H1 (cell line): Measurements from ENCODE around the gene FBH1. TPM values are rescaled to one million over a fixed set of nuclear protein-coding genes. Genes with fewer than 3 reads are reported as not detected.
A peak's percentile ranks its signal among the peaks of the same experiment; 100 is the strongest.

Experiments used
- CTCF ChIA-PET: fragments of 300-600 bp; sonication (Branson Sonifier 250); formaldehyde crosslinking; loops from one replicate; lab custom pipeline; 2021; ENCODE audit not compliant: partially characterized antibody; lab: Charles Lee
- POLR2A ChIA-PET: fragments of 300-600 bp; sonication (Branson Sonifier 250); formaldehyde crosslinking; loops from one replicate; lab custom pipeline; 2021; ENCODE audit warnings: inconsistent platforms; ENCODE audit not compliant: partially characterized antibody; lab: Charles Lee
- DNase-seq, 2 experiments: peaks; one replicate each; pipeline versions ENCODE4 v3.0.0 to v3.0.0-alpha.2; 2010 to 2022; ENCODE audit warnings: low spot score in 2 of 2, low read depth in 1 of 2, mixed read lengths in 1 of 2
- FAIRE-seq: peaks from 2 replicates; lab custom pipeline; 2011; peaks lifted over from hg19 to GRCh38; lab: Jason Lieb, UNC
- H2AFZ ChIP-seq: 2 replicates; pipeline ENCODE4 v1.8.1; 2012; ENCODE audit warnings: low read length, inconsistent platforms
- H2AK5ac ChIP-seq: 2 replicates; pipeline ENCODE4 v1.6.1; 2013; ENCODE audit warnings: low read depth, low read length
- H2BK120ac ChIP-seq: replicated peaks from 2 replicates; pipeline ENCODE3; 2013; ENCODE audit warnings: low read depth, low read length, inconsistent platforms
- H2BK12ac ChIP-seq: 2 replicates; pipeline ENCODE4 v1.6.1; 2013; ENCODE audit warnings: low read depth, low read length
- H2BK15ac ChIP-seq: 2 replicates; pipeline ENCODE4 v1.6.1; 2013; ENCODE audit warnings: low read length
- H2BK20ac ChIP-seq: 2 replicates; pipeline ENCODE4 v1.6.1; 2013; ENCODE audit warnings: low read length
- H2BK5ac ChIP-seq: 2 replicates; pipeline ENCODE4 v1.6.1; 2013; ENCODE audit warnings: low read depth, low read length
- H3K14ac ChIP-seq: 2 replicates; pipeline ENCODE4 v1.6.1; 2013; ENCODE audit warnings: inconsistent platforms; ENCODE audit not compliant: insufficient read length
- H3K18ac ChIP-seq: 2 replicates; pipeline ENCODE4 v1.6.1; 2013; ENCODE audit warnings: low read length; ENCODE audit errors: extremely low read depth
- H3K23ac ChIP-seq: 2 replicates; pipeline ENCODE4 v1.6.1; 2013; ENCODE audit warnings: inconsistent platforms; ENCODE audit not compliant: insufficient read length
- H3K23me2 ChIP-seq: 2 replicates; pipeline ENCODE4 v1.6.1; 2013; ENCODE audit warnings: low read depth, low read length
- H3K27ac ChIP-seq: 2 replicates; pipeline ENCODE4 v1.6.1; 2011; ENCODE audit warnings: low read depth, low read length, inconsistent platforms
- H3K27me3 ChIP-seq, 4 experiments: replicated peaks in 1 of 4; 1 replicate in 1 of 4; 2 replicates in 3 of 4; pipeline versions ENCODE4 v1.6.1 to v1.8.1; 2011 to 2013; ENCODE audit warnings: low read length in 3 of 4, mild to moderate bottlenecking in 3 of 4, inconsistent platforms in 2 of 4, mixed read lengths in 2 of 4, moderate library complexity in 1 of 4; ENCODE audit not compliant: control insufficient read depth in 3 of 4, insufficient read depth in 3 of 4; ENCODE audit errors: extremely low read depth in 1 of 4
- H3K36me3 ChIP-seq, 4 experiments: 2 replicates each; pipeline versions ENCODE4 v1.6.1 to v1.8.1; 2011 to 2013; ENCODE audit warnings: mild to moderate bottlenecking in 4 of 4, low read length in 3 of 4, moderate library complexity in 2 of 4, control low read depth in 1 of 4, inconsistent platforms in 1 of 4; ENCODE audit not compliant: insufficient read depth in 4 of 4, control insufficient read depth in 2 of 4
- H3K4ac ChIP-seq: replicated peaks from 2 replicates; pipeline ENCODE3; 2013; ENCODE audit warnings: low read length, low read depth, mixed read lengths, inconsistent platforms; ENCODE audit not compliant: insufficient read length
- H3K4me1 ChIP-seq, 4 experiments: replicated peaks in 1 of 4; 1 replicate in 1 of 4; 2 replicates in 3 of 4; pipeline versions ENCODE4 v1.6.1 to v1.8.1; 2011 to 2013; ENCODE audit warnings: low read length in 3 of 4, inconsistent platforms in 2 of 4, mixed read lengths in 1 of 4; ENCODE audit not compliant: insufficient read depth in 4 of 4, control insufficient read depth in 3 of 4
- H3K4me2 ChIP-seq, 2 experiments: 2 replicates each; pipeline versions ENCODE4 v1.6.1 to v1.8.1; 2011 to 2013; ENCODE audit warnings: low read depth in 2 of 2, low read length in 2 of 2, control low read depth in 1 of 2, inconsistent platforms in 1 of 2, mild to moderate bottlenecking in 1 of 2; ENCODE audit not compliant: insufficient read depth in 1 of 2
- H3K4me3 ChIP-seq, 4 experiments: fragments of 200-600, 300-600 bp in 1 of 4; sonication (generic), shearing (Covaris generic), sonication (Bioruptor Twin) in 1 of 4; 2 replicates each; pipeline versions ENCODE4 v1.5.1 to v1.8.1; 2011 to 2016; ENCODE audit warnings: low read length in 4 of 4, low read depth in 3 of 4, control low read depth in 2 of 4, inconsistent platforms in 2 of 4, mild to moderate bottlenecking in 2 of 4, mixed read lengths in 1 of 4, moderate library complexity in 1 of 4; ENCODE audit not compliant: insufficient read depth in 2 of 4; ENCODE audit errors: extremely low read depth in 1 of 4
- H3K56ac ChIP-seq: replicated peaks from 2 replicates; pipeline ENCODE3; 2013; ENCODE audit warnings: low read depth, mild to moderate bottlenecking, mixed read lengths, low read length, inconsistent platforms; ENCODE audit not compliant: insufficient read length
- H3K79me1 ChIP-seq: 2 replicates; pipeline ENCODE4 v1.6.1; 2013; ENCODE audit warnings: low read depth, low read length, control low read depth
- H3K79me2 ChIP-seq, 2 experiments: 2 replicates each; pipeline versions ENCODE4 v1.6.1 to v1.8.1; 2012 to 2013; ENCODE audit warnings: low read length in 2 of 2, mild to moderate bottlenecking in 2 of 2, inconsistent platforms in 1 of 2; ENCODE audit not compliant: insufficient read depth in 2 of 2, control insufficient read depth in 1 of 2
- H3K9ac ChIP-seq, 4 experiments: replicated peaks in 1 of 4; 1 replicate in 1 of 4; 2 replicates in 3 of 4; pipeline versions ENCODE4 v1.6.1 to v1.8.1; 2011 to 2013; ENCODE audit warnings: low read depth in 3 of 4, low read length in 3 of 4, control low read depth in 2 of 4, mild to moderate bottlenecking in 2 of 4, moderate library complexity in 2 of 4, inconsistent platforms in 1 of 4; ENCODE audit errors: extremely low read depth in 1 of 4
- H3K9me3 ChIP-seq, 2 experiments: 2 replicates each; pipeline versions ENCODE4 v1.6.1 to v1.8.1; 2012 to 2013; ENCODE audit warnings: mild to moderate bottlenecking in 2 of 2, moderate library complexity in 2 of 2, control low read depth in 1 of 2, inconsistent platforms in 1 of 2, low read depth in 1 of 2, low read length in 1 of 2, mixed read lengths in 1 of 2; ENCODE audit not compliant: insufficient read depth in 2 of 2
- H4K20me1 ChIP-seq, 2 experiments: replicated peaks in 1 of 2; 2 replicates each; pipeline versions ENCODE3 to v1.8.1; 2011 to 2013; ENCODE audit warnings: inconsistent platforms in 2 of 2, low read length in 2 of 2, mild to moderate bottlenecking in 1 of 2; ENCODE audit not compliant: insufficient read depth in 2 of 2, control insufficient read depth in 1 of 2
- H4K5ac ChIP-seq: 2 replicates; pipeline ENCODE4 v1.6.1; 2013; ENCODE audit warnings: low read length, low read depth, mixed read lengths, inconsistent platforms; ENCODE audit not compliant: insufficient read length
- H4K8ac ChIP-seq: 2 replicates; pipeline ENCODE4 v1.8.0; 2013; ENCODE audit warnings: mild to moderate bottlenecking, moderate library complexity, low read length, inconsistent platforms; ENCODE audit not compliant: insufficient read depth; ENCODE audit errors: extremely low read depth
- H4K91ac ChIP-seq: replicated peaks from 2 replicates; pipeline ENCODE3; 2013; ENCODE audit warnings: low read length, mixed read lengths, inconsistent platforms; ENCODE audit not compliant: insufficient read length
- CBX8 ChIP-seq: fragments of 300-800, 300-1000 bp; sonication (generic); IDR thresholded peaks from 2 replicates; pipeline ENCODE4 v1.7.1; 2016; ENCODE audit warnings: low read depth, low read length, borderline replicate concordance
- GTF2F1 ChIP-seq: IDR thresholded peaks from 2 replicates; pipeline ENCODE4 v1.6.1; 2012; ENCODE audit warnings: low read depth, low read length, improper control_type of control experiment, borderline replicate concordance
- HDAC2 ChIP-seq, 2 experiments: fragments of 300-600 bp in 1 of 2; sonication (generic) in 1 of 2; IDR thresholded peaks; 2 replicates each; pipeline ENCODE4 v1.6.1; 2011 to 2012; ENCODE audit warnings: low read depth in 2 of 2, low read length in 2 of 2, mild to moderate bottlenecking in 2 of 2, moderate library complexity in 2 of 2, borderline replicate concordance in 1 of 2, inconsistent platforms in 1 of 2
- MAFK ChIP-seq: IDR thresholded peaks from 2 replicates; pipeline ENCODE4 v1.6.1; 2012; ENCODE audit warnings: low read depth, mild to moderate bottlenecking, improper control_type of control experiment, low read length
- SIRT6 ChIP-seq: IDR thresholded peaks from one replicate; pipeline ENCODE4 v1.7.1; 2012; ENCODE audit warnings: low read length, inconsistent platforms
- SUZ12 ChIP-seq: fragments of 200-600 bp; sonication (generic); IDR thresholded peaks from 2 replicates; pipeline ENCODE4 v1.6.1; 2012; ENCODE audit warnings: mild to moderate bottlenecking, inconsistent platforms, low read length, moderate library complexity, mixed read lengths
- WGBS, 2 experiments: shearing (Covaris generic) in 1 of 2; methylation state at CpG; one replicate each; pipeline versions ENCODE4 v1.1.6 to v1.1.7; 2013 to 2015; ENCODE audit warnings: low lambda C conversion rate in 2 of 2, mixed read lengths in 2 of 2, inconsistent platforms in 1 of 2, low coverage in 1 of 2, missing lambda C conversion rate in 1 of 2; ENCODE audit not compliant: insufficient replicate concordance in 2 of 2, insufficient coverage in 1 of 2, insufficient read length in 1 of 2; ENCODE audit errors: extremely low coverage in 1 of 2, missing lambda C conversion rate in 1 of 2; 5-methylcytosine and 5-hydroxymethylcytosine counted together
- polyA plus RNA-seq, 7 experiments: library from polyadenylated mRNA; depleted of rRNA in 3 of 7; stranded (reverse) in 5 of 7; unstranded in 2 of 7; fragments of >200 nt in 5 of 7; fragments of 200-250 nt in 2 of 7; gene quantifications; 1 replicate in 5 of 7; 2 replicates in 1 of 7; 4 replicates in 1 of 7; pipeline versions ENCODE4 v1.2.1 to v1.2.3, GENCODE V29; 2011 to 2013; ENCODE audit warnings: missing spikeins in 2 of 7, mixed read lengths in 2 of 7
- total RNA-seq: library from RNA; stranded (reverse); fragmentation: NEBNext Ultra II Directional; extraction: Animal tissue kit (Norgen Biotek cat#: 25700); gene quantifications from 2 replicates; pipeline ENCODE4 v1.2.1, GENCODE V29; 2021

The FBH1 gene
- total and polyA plus RNA-seq, 2 of the 8 experiments (the other 6 are each of a cell fraction or from before 2014, with no cell fraction given): 31.1 to 51.8 TPM

GRCh38 chr10:5891009-5891408 is 966 bp downstream of the FBH1 start:
- H3K4me1 ChIP-seq: peaks cover 5 to 14% (median 5%) of the 10 kb centered on the region in 4 experiments; a peak in 6 of 7 replicates
- no peak overlapping the region for H3K27ac ChIP-seq
- H3K9me3 ChIP-seq: no peaks in the 10 kb centered on the region

More at GRCh38 chr10:5891009-5891408, 966 bp downstream of the FBH1 start:
- Histone ChIP-seq H2BK120ac (no peak overlapping the region), H2BK5ac (no peak overlapping the region), H4K20me1 (peaks cover 21 to 24% of the 10 kb centered on the region in 2 experiments), H2AK5ac (no peak overlapping the region), H4K5ac (no peak overlapping the region), H4K8ac (no peak overlapping the region), H3K4me3 (peak overlapping the region; percentile 69 to 98 (median 80)), H3K23me2 (peaks cover 13% of the 10 kb centered on the region), H3K27me3 (no peaks in the 10 kb centered on the region; a peak in 1 of 7 replicates), H3K18ac (no peak overlapping the region), H4K91ac (no peak overlapping the region), H3K36me3 (peaks cover 0 to 42% (median 12%) of the 10 kb centered on the region in 4 experiments; a peak in 5 of 8 replicates), H3K4me2 (peak overlapping the region; percentile 76 to 90), H3K56ac (no peak overlapping the region), H2BK15ac (no peak overlapping the region), H3K79me1 (peaks cover 21% of the 10 kb centered on the region), H3K4ac (no peak overlapping the region), H3K23ac (no peak overlapping the region), H2BK20ac (no peak overlapping the region), H2AFZ (no peak overlapping the region), H3K14ac (no peak overlapping the region), H3K79me2 (peaks cover 8 to 59% of the 10 kb centered on the region in 2 experiments), H3K9ac (peak overlapping the region in 3 of 4 experiments; percentile 40 to 91 (median 58); a peak in 5 of 7 replicates), H2BK12ac (no peak overlapping the region)
- FAIRE-seq: no peak
- 86% methylated on average over 7 of the region's 7 CpGs; no CpG with 5 or more reads in 1 of the 2 experiments for WGBS, 2 experiments
- no peak for DNase-seq
- ChIA-PET CTCF (interaction anchor here (1.2 to 4.2 kb wide), 3 partner anchors 18 to 69 kb away, joined by 3 to 25 read pairs (median 6); no protein-coding TSS in a partner anchor), POLR2A (interaction anchor here (1.0 to 4.4 kb wide), 4 partner anchors 12 to 80 kb away, joined by 4 to 21 read pairs (median 18); partner anchors contain the start of gene GDI2)
- TF ChIP-seq MAFK (no peak), HDAC2 (IDR thresholded peaks at IDR 0.05; ENCODE audit: borderline replicate concordance in 1 of 2, low read depth in 2 of 2, low read length in 2 of 2) (no peak), SIRT6 (no peak), GTF2F1 (no peak), SUZ12 (no peak), CBX8 (no peak)
